ENCODE results near the gene CELA2A.

CELA2A gene

DNA sequence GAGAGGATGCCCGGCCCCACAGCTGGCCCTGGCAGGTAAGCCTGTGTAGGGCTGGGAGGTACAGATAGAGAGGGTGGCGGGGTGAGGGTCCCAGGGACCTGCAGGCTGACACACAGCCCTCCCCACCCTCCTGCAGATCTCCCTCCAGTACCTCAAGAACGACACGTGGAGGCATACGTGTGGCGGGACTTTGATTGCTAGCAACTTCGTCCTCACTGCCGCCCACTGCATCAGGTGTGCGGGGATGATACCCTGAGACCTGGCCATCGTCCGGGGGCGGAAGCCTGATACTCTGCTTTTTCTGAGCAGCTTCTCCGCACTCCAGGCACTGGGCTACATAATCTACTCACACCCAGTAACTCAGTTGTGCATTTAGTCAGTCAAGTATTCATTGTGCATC lies 16.2 kb upstream of the CELA2A start:
- no peak overlapping the region for H3K4me3 ChIP-seq (ENCODE audit: low read depth, low read length)
- TF ChIP-seq, protein P1, sequence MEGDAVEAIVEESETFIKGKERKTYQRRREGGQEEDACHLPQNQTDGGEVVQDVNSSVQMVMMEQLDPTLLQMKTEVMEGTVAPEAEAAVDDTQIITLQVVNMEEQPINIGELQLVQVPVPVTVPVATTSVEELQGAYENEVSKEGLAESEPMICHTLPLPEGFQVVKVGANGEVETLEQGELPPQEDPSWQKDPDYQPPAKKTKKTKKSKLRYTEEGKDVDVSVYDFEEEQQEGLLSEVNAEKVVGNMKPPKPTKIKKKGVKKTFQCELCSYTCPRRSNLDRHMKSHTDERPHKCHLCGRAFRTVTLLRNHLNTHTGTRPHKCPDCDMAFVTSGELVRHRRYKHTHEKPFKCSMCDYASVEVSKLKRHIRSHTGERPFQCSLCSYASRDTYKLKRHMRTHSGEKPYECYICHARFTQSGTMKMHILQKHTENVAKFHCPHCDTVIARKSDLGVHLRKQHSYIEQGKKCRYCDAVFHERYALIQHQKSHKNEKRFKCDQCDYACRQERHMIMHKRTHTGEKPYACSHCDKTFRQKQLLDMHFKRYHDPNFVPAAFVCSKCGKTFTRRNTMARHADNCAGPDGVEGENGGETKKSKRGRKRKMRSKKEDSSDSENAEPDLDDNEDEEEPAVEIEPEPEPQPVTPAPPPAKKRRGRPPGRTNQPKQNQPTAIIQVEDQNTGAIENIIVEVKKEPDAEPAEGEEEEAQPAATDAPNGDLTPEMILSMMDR (IDR thresholded peaks at IDR 0.05; ENCODE audit: low read depth, low read length) = no peak

DNA sequence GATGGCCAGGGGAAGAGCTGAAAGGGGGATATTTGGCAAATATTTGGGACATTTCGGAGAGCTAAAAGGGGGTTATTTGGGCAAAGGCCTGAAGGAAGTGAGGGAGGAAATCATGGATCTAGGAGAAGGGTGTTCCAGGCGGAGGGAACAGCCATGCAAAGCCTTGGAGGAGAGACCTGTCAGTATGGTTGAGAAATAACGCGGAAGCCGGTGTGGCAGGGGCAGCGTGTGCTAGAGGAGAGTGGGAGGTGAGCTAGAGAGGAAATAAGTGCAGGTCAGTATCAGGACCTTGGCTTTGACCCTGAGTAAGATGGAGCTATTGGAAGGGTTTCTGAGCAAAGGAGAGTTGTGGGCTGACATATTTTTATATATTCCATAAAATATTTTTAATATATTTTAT lies 15.3 kb upstream of the CELA2A start:
- H3K4me3 ChIP-seq (ENCODE audit: low read depth, low read length) = no peak overlapping the region
- TF ChIP-seq, protein P1 (IDR thresholded peaks at IDR 0.05; ENCODE audit: low read depth, low read length) = no peak

DNA sequence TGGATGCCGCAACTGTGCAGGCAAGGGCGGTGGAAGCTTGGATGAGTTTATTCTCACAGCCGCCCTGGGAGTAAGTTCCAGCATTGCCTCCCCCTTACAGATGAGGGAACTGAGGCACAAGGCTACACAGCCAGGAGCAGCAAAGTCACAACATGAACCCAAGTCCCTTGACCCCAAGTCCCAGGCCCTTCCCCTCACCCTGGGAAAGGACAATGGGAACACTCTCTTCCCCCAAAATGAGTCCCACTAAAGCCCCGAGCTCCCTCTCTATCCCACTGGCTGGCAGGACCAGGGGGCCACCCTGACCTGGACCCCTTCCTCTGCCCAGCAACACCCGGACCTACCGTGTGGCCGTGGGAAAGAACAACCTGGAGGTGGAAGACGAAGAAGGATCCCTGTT lies 14.4 kb upstream of the CELA2A start:
- no peak overlapping the region for H3K4me3 ChIP-seq (ENCODE audit: low read depth, low read length)
- TF ChIP-seq, protein P1 (IDR thresholded peaks at IDR 0.05; ENCODE audit: low read depth, low read length) = no peak

DNA sequence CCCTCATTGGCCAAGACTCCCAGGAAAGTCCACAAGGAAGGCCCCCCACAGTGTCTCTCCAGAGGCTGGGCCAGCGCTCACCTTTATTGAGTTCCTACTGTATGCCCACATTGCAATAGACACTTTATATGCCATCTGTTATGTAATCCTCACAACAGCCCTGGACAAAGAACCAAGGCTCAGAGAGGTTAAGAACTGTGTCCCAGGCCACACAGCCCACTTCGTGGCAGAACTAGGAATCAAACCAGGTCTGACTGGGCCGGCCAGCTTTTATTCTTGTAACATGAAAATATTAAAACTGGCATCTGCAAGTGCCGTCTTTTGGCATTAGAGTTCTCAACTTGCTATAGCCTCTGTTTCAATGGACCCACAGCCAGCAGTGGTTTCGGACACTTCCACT lies 13.8 kb upstream of the CELA2A start:
- TF ChIP-seq, protein P1 (IDR thresholded peaks at IDR 0.05; ENCODE audit: low read depth, low read length) = no peak
- H3K4me3 ChIP-seq (ENCODE audit: low read depth, low read length) = no peak overlapping the region

DNA sequence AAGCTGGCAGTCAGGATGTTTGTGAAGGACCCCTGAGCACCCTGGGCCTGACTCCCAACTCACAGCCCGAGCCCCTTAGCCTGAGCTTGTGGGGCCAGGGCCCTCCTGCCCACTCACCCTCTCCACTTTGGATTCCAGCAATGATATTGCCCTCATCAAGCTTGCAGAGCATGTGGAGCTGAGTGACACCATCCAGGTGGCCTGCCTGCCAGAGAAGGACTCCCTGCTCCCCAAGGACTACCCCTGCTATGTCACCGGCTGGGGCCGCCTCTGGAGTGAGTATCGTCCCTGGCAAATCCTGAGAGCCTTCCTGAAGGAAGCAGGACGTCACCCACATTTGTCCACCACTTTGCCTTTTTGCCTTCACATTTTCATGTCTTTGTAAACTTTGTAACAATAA lies 13.3 kb upstream of the CELA2A start:
- TF ChIP-seq, protein P1 (IDR thresholded peaks at IDR 0.05; ENCODE audit: low read depth, low read length) = no peak
- H3K4me3 ChIP-seq (ENCODE audit: low read depth, low read length) = no peak overlapping the region

DNA sequence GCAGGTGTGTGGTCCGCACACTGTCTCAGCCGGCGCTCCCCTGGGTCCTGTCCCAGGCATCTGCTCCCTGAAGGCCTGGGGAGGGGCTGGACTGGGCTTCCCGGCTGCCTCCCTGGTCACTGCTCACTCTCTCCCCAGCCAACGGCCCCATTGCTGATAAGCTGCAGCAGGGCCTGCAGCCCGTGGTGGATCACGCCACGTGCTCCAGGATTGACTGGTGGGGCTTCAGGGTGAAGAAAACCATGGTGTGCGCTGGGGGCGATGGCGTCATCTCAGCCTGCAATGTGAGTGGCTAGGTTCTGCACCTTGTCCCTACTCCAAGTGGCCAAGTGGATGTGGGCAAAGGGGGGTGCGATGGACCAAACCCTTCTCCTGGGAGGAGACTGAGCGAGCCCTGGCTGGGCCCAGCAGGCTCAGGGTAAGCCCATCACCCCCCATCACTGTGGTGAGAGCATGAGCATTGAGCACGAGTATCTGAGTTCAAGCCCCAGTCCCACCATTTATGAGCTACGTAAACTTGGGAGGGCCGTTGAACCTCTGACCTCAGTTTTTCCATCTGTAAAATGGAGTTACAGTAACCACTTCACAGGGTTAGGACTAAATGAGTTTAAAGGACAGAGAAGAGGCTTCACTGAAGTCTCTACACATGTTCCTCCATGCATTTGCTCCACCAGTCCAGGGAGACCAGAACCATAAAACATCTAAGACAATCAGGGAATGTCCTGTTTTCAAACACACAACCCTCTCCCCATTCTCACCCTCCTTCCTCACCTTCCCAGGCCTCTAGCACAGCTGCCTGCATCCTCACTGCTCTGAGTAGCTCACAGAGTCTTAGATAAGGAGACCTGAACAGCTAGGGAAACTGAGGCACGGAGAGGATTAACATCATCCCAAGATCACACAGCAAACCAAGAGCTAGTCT lies 11.8 kb upstream of the CELA2A start:
- TF ChIP-seq, protein P1 (IDR thresholded peaks at IDR 0.05; ENCODE audit: low read depth, low read length) = no peak
- no peak overlapping the region for H3K4me3 ChIP-seq (ENCODE audit: low read depth, low read length)

DNA sequence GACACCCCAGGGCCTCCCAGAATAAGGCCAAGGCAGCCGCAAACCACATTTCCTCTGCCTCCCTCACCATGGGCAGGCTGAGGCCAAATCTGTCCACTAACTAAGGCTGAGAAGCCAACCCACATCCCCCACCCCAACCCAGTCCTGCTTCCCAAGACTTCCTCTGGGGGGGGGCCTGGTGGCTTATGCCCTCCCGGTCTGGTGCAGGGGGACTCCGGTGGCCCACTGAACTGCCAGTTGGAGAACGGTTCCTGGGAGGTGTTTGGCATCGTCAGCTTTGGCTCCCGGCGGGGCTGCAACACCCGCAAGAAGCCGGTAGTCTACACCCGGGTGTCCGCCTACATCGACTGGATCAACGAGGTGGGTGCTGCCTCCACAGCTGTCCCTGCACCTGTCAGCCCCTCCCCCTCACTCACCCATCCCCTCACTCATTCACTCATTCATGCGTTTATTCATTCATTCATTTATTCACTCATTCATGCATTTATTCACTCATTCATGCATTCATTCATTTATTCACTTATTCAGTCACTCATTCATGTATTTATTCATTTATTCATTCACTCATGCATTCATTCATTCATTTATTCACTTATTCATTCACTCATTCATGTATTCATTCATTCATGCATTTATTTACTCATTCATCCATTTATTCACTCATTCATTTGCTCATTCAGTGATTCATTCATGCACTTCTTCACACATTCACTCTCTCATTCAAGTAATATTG lies 11.0 kb upstream of the CELA2A start:
- TF ChIP-seq, protein P1 (IDR thresholded peaks at IDR 0.05; ENCODE audit: low read depth, low read length) = no peak
- H3K4me3 ChIP-seq (ENCODE audit: low read depth, low read length) = no peak overlapping the region

All from WI38 (cell line).